Progenitor cell of endocrine pancreas (in vitro differentiated cells): ENCODE measurements around the gene ERGIC3. TPM values are rescaled to one million over a fixed set of nuclear protein-coding genes. Genes with fewer than 3 reads are reported as not detected.

ENCODE experiments used
- DNase-seq: peaks from one replicate; pipeline ENCODE4 v3.0.0; 2021; ENCODE audit warnings: low spot score; ENCODE audit not compliant: unreplicated experiment
- H3K27ac Mint-ChIP-seq: 2 replicates; pipeline ENCODE4 v1.8.0; 2021; ENCODE audit warnings: mild to moderate bottlenecking, moderate library complexity, mixed read lengths
- H3K27me3 Mint-ChIP-seq: 2 replicates; pipeline ENCODE4 v1.8.0; 2021; ENCODE audit warnings: mixed read lengths
- H3K36me3 Mint-ChIP-seq: 2 replicates; pipeline ENCODE4 v1.8.0; 2022; ENCODE audit warnings: mixed read lengths; ENCODE audit not compliant: insufficient read depth
- H3K4me1 Mint-ChIP-seq: 2 replicates; pipeline ENCODE4 v1.8.0; 2021; ENCODE audit warnings: low read depth, mixed read lengths
- H3K4me3 Mint-ChIP-seq: 2 replicates; pipeline ENCODE4 v1.8.0; 2021; ENCODE audit warnings: low read depth, mild to moderate bottlenecking, moderate library complexity, mixed read lengths
- H3K9me3 Mint-ChIP-seq: 2 replicates; pipeline ENCODE4 v1.8.0; 2021; ENCODE audit warnings: low read depth, mixed read lengths
- total RNA-seq: library from RNA; stranded (reverse); gene quantifications from 2 replicates; pipeline ENCODE4 v1.2.1, GENCODE V29; 2021
- TF ChIP-seq, protein P1 (sequence below): fragments of 200-600 bp; sonication (generic); IDR thresholded peaks from one replicate; pipeline ENCODE4 v1.5.0; 2021; ENCODE audit warnings: antibody characterized with exemption, mild to moderate bottlenecking; ENCODE audit not compliant: unreplicated experiment

Gene ERGIC3
- total RNA-seq, 1 donor from 2014 or later, result 286 TPM

DNA sequence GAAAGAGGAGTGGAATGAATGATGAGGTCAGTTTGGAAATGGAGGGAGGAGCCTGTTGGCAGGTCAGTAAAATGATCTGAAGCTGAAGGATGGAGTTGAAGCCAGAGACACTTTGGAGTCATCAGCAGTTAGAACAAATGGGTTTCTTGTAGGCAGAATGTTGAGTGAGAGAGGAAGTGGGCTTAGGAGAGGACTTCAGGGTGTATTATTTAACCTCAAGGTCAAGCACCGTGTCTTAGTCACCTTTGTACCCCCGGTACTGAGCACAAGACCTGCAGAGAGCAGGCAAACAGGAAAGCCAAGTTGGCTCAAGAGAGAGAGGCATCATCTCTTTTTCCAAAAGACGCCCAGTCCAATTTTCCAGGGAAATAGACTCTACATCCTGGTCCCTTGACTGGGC is 35.7 kb upstream of the ERGIC3 start:
- TF ChIP-seq, protein P1, sequence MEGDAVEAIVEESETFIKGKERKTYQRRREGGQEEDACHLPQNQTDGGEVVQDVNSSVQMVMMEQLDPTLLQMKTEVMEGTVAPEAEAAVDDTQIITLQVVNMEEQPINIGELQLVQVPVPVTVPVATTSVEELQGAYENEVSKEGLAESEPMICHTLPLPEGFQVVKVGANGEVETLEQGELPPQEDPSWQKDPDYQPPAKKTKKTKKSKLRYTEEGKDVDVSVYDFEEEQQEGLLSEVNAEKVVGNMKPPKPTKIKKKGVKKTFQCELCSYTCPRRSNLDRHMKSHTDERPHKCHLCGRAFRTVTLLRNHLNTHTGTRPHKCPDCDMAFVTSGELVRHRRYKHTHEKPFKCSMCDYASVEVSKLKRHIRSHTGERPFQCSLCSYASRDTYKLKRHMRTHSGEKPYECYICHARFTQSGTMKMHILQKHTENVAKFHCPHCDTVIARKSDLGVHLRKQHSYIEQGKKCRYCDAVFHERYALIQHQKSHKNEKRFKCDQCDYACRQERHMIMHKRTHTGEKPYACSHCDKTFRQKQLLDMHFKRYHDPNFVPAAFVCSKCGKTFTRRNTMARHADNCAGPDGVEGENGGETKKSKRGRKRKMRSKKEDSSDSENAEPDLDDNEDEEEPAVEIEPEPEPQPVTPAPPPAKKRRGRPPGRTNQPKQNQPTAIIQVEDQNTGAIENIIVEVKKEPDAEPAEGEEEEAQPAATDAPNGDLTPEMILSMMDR, result no peak
- H3K9me3 Mint-ChIP-seq, result no peaks in the 10 kb centered on the region
- H3K27ac Mint-ChIP-seq, result no peak overlapping the region
- H3K27me3 Mint-ChIP-seq, result no peaks in the 10 kb centered on the region
- H3K4me1 Mint-ChIP-seq, result no peaks in the 10 kb centered on the region
- H3K4me3 Mint-ChIP-seq, result no peak overlapping the region
- no peak for DNase-seq
- H3K36me3 Mint-ChIP-seq, result peaks cover 23% of the 10 kb centered on the region

DNA sequence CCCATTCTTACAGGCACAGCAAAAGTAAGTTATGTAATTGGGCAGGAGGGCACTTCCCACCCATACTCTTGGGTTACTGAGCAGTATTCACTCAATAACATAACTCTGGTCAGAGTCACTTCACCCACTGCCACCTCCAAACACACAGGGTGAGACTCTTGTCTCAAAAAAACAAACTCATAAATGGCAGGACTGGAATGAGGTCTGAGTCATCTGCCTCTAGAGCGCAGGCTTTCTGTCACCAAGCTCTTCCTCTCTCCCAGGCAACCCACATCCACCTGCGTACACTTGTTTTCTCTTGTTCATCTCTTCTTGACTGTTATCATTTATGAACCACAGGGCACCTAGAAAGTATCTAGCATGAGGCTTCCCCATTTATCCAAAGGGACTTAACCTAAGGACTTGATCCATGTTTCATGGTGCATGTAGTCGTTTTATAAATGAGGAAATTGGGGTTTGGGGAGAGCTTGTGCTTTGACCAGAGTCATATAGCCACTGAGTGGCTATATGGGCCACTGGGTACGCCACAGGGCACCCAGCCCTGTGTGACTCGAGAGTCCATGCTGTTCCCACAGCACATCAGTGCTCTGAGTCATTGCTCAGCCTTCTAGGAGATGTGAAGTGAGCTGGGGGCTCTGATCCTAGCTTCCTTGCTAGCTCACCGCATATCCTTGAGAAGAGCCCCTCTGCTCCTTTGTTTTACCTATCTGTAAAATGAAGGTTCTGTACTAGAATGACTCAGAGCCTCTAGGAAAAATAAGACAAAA is 34.8 kb upstream of the ERGIC3 start:
- no peaks in the 10 kb centered on the region for H3K9me3 Mint-ChIP-seq
- H3K27me3 Mint-ChIP-seq, result no peaks in the 10 kb centered on the region
- TF ChIP-seq, protein P1, result no peak
- DNase-seq, result no peak
- no peak overlapping the region for H3K4me3 Mint-ChIP-seq
- H3K36me3 Mint-ChIP-seq, result peaks cover 24% of the 10 kb centered on the region
- H3K4me1 Mint-ChIP-seq, result no peaks in the 10 kb centered on the region
- H3K27ac Mint-ChIP-seq, result no peak overlapping the region

DNA sequence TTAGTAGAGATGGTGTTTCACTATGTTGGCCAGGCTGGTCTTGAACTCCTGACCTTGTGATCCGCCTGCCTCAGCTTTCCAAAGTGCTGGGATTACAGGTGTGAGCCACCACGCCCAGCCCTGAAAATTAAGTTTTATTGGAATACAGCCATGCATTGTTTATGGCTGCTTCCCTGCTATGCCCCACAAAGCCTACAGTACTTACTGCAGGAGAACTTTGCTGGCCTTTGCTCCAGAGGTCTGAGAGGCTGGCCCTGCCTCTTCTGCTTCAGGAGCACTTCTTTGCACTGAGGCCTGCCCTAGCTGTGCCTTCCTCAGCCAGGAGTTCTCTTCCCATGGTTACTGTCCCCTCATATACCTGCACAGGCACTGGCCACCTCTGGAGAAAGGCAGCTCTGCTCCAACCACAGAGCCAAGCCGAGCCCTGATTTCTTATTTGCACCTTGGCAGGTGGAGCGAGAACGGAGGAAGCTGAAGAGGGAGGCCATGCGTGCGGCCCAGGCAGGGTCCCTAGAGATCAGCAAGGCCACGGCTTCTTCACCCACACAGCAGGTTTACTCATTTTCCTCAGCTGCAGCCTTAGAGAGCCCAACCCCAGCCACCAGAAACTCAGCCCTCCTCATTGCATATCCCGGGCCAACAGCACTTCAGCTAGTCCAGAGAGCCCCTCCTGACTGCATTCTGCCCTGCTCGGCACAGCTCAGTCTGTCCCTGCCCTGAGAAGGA is 33.2 kb upstream of the ERGIC3 start:
- TF ChIP-seq, protein P1, result no peak
- H3K27ac Mint-ChIP-seq, result no peak overlapping the region
- DNase-seq, result no peak
- H3K36me3 Mint-ChIP-seq, result peaks cover 14% of the 10 kb centered on the region
- H3K4me1 Mint-ChIP-seq, result no peaks in the 10 kb centered on the region
- no peaks in the 10 kb centered on the region for H3K9me3 Mint-ChIP-seq
- no peak overlapping the region for H3K4me3 Mint-ChIP-seq
- no peaks in the 10 kb centered on the region for H3K27me3 Mint-ChIP-seq

DNA sequence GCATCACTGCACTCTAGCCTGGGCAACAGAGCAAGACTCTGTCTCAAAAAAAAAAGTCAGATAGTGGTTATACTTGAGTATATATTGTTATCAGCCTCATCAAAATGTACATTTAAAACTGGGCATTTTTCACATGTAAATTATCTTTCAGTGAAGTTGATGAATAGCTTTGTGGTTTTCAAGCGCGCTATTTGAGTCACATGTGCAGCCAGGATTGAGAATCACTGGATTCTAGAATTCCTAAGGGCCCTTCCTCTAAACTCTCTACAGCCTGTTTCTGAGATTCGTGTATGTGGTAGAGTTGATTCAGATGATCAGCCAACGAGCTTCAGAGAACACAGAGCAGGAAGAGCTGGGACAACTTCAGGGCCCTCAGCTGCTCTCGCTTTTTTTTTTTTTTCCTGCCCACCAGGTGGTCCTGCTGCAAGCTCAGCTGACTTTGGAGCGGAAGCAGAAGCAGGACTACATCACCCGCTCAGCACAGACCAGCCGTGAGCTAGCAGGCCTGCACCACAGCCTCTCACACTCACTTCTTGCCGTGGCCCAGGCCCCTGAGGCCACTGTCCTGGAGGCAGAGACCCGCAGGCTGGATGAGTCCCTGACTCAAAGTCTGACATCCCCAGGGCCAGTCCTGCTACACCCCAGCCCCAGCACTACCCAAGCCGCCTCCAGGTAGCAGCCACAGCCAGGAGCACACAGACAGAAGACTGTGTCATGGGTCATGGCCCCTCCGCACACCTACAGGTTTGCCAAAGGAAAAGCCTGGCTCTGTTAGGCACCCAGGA is 30.7 kb upstream of the ERGIC3 start:
- TF ChIP-seq, protein P1, result no peak
- Mint-ChIP-seq H3K9me3 (no peaks in the 10 kb centered on the region), H3K36me3 (peaks cover 8% of the 10 kb centered on the region), H3K4me3 (no peak overlapping the region), H3K4me1 (no peaks in the 10 kb centered on the region), H3K27ac (no peak overlapping the region), H3K27me3 (no peaks in the 10 kb centered on the region)
- no peak for DNase-seq

DNA sequence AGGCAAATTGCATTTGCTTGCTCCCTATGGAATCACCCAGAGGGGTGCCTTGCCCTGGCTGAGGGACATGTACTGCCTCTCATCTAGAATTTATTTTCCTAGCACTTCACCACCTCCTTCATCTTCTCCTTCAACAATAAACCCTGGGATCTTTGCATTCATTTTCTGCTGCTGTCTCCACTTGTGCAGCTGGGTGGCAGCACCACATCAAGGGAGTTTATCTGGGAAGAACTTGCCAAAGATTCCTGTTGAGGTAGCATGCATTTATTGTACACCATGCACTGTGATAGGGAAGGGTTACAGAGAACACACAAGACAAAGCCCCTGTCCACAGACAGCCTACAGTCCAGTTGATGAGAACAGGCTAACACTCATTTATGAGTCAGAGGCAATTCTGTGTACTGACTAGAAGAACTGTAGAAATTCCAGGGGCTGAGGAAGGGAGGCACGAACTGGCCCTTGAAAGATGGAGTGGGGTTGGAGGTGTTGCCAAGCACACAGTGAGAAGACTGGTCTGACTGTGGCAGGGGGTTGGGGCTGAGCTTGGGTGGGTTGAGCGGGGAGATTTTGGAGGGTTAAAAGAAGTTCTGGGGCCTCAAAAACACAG is 30.0 kb upstream of the ERGIC3 start:
- Mint-ChIP-seq H3K4me1 (no peaks in the 10 kb centered on the region), H3K27me3 (no peaks in the 10 kb centered on the region), H3K27ac (no peak overlapping the region), H3K4me3 (no peak overlapping the region), H3K9me3 (no peaks in the 10 kb centered on the region), H3K36me3 (peaks cover 6% of the 10 kb centered on the region)
- DNase-seq, result no peak
- TF ChIP-seq, protein P1, result peak; percentile 61
